NB4 (cell line): Measurements from ENCODE around the gene CASKIN1.

Source experiments
- DNase-seq: peaks from one replicate; pipeline ENCODE4 v3.0.0; 2010; ENCODE audit warnings: low read depth
- H3K4me3 ChIP-seq: one replicate; pipeline ENCODE4 v1.5.1; 2011; ENCODE audit warnings: mild to moderate bottlenecking, low read depth, low read length, moderate library complexity
- CTCF ChIP-seq: IDR thresholded peaks from one replicate; pipeline ENCODE4 v1.5.1; 2012; ENCODE audit warnings: low read depth, low read length
- MAX ChIP-seq: IDR thresholded peaks from 2 replicates; pipeline ENCODE4 v1.6.1; 2011; ENCODE audit warnings: low read depth, low read length
- MYC ChIP-seq: IDR thresholded peaks from 2 replicates; pipeline ENCODE4 v1.6.1; 2011; ENCODE audit warnings: low read depth, low read length
- POLR2A ChIP-seq: IDR thresholded peaks from 2 replicates; pipeline ENCODE4 v1.6.1; 2011; ENCODE audit warnings: mild to moderate bottlenecking; ENCODE audit not compliant: insufficient read length; ENCODE audit errors: extremely low read depth

Gene CASKIN1

GRCh38 chr16:2161911-2162310 is 34.5 kb downstream of the CASKIN1 start:
- no peak for TF ChIP-seq POLR2A
- no peak overlapping the region for H3K4me3 ChIP-seq
- DNase-seq = no peak

- no peak for DNase-seq
- no peak overlapping the region for H3K4me3 ChIP-seq
- TF ChIP-seq POLR2A (no peak), MAX (no peak), CTCF (no peak), MYC (no peak)
Observed at GRCh38 chr16:2160915-2161551, 35.4 kb downstream of the CASKIN1 start.

- TF ChIP-seq POLR2A = no peak
- TF ChIP-seq MYC = no peak
- TF ChIP-seq MAX = no peak
- no peak for TF ChIP-seq CTCF
- H3K4me3 ChIP-seq = no peak overlapping the region
- DNase-seq = no peak
Observed at GRCh38 chr16:2159175-2159838, 37.1 kb downstream of the CASKIN1 start.

GRCh38 chr16:2158262-2158638 is 38.2 kb downstream of the CASKIN1 start:
- DNase-seq = no peak
- no peak for TF ChIP-seq POLR2A
- no peak overlapping the region for H3K4me3 ChIP-seq

GRCh38 chr16:2157480-2158261 is 38.7 kb downstream of the CASKIN1 start:
- TF ChIP-seq MYC (no peak), POLR2A (no peak), MAX (no peak), CTCF (no peak)
- DNase-seq = no peak

GRCh38 chr16:2156849-2157224 is 39.6 kb downstream of the CASKIN1 start:
- TF ChIP-seq MAX (no peak), POLR2A (no peak), CTCF (no peak), MYC (no peak)
- DNase-seq = no peak
- peak overlapping the region; percentile 94 for H3K4me3 ChIP-seq

More at GRCh38 chr16:2157480-2158261, 38.7 kb downstream of the CASKIN1 start:
- H3K4me3 ChIP-seq = peak overlapping the region; percentile 94
